Mesenchymal stem cell (in vitro differentiated cells and primary cell): ENCODE results near the gene DSTN.

ENCODE experiments used
- DNase-seq: peaks from one replicate; pipeline ENCODE4 v3.0.0-alpha.2; 2013
- H2AFZ ChIP-seq: one replicate; pipeline ENCODE4 v1.6.1; 2013; ENCODE audit warnings: low read depth, mild to moderate bottlenecking, control low read depth, inconsistent platforms, low read length, moderate library complexity
- H2AK5ac ChIP-seq: 2 replicates; pipeline ENCODE4 v1.6.1; 2013; ENCODE audit warnings: low read length, moderate library complexity, mild to moderate bottlenecking, inconsistent platforms; ENCODE audit not compliant: severe bottlenecking
- H2BK120ac ChIP-seq: one replicate; pipeline ENCODE4 v1.6.1; 2013; ENCODE audit warnings: low read depth, mild to moderate bottlenecking, inconsistent platforms, low read length, moderate library complexity
- H2BK12ac ChIP-seq, 2 experiments: one replicate each; pipeline ENCODE4 v1.6.1; 2013; ENCODE audit warnings: inconsistent platforms in 2 of 2, low read length in 2 of 2, mild to moderate bottlenecking in 2 of 2, moderate library complexity in 2 of 2, control low read depth in 1 of 2
- H2BK15ac ChIP-seq: one replicate; pipeline ENCODE4 v1.6.1; 2013; ENCODE audit warnings: mild to moderate bottlenecking, low read depth, inconsistent platforms; ENCODE audit not compliant: poor library complexity, severe bottlenecking
- H2BK5ac ChIP-seq: 2 replicates; pipeline ENCODE4 v1.6.1; 2013; ENCODE audit warnings: low read depth, mild to moderate bottlenecking, low read length, control low read depth, inconsistent platforms; ENCODE audit not compliant: poor library complexity, severe bottlenecking
- H3K14ac ChIP-seq, 2 experiments: one replicate each; pipeline ENCODE4 v1.6.1; 2013; ENCODE audit warnings: inconsistent platforms in 2 of 2, low read length in 2 of 2, control low read depth in 1 of 2, mild to moderate bottlenecking in 1 of 2, moderate library complexity in 1 of 2
- H3K18ac ChIP-seq, 2 experiments: one replicate each; pipeline ENCODE4 v1.6.1; 2013; ENCODE audit warnings: inconsistent platforms in 2 of 2, low read length in 2 of 2, control low read depth in 1 of 2, low read depth in 1 of 2, mild to moderate bottlenecking in 1 of 2
- H3K23ac ChIP-seq, 2 experiments: one replicate each; pipeline ENCODE4 v1.6.1; 2013; ENCODE audit warnings: inconsistent platforms in 2 of 2, low read length in 2 of 2, mild to moderate bottlenecking in 2 of 2, moderate library complexity in 2 of 2, control low read depth in 1 of 2
- H3K27ac ChIP-seq: 2 replicates; pipeline ENCODE4 v1.5.1; 2013; ENCODE audit warnings: mild to moderate bottlenecking, moderate library complexity, low read length, control low read depth, inconsistent platforms; ENCODE audit not compliant: poor library complexity, severe bottlenecking
- H3K27me3 ChIP-seq, 2 experiments: 2 replicates each; pipeline versions ENCODE4 v1.6.1 to v1.7.0; 2013; ENCODE audit warnings: low read length in 2 of 2, mild to moderate bottlenecking in 2 of 2, moderate library complexity in 2 of 2, control low read depth in 1 of 2, inconsistent platforms in 1 of 2; ENCODE audit not compliant: control insufficient read depth in 1 of 2, insufficient read depth in 1 of 2
- H3K36me3 ChIP-seq, 2 experiments: 2 replicates each; pipeline versions ENCODE4 v1.6.1 to v1.7.0; 2013; ENCODE audit warnings: low read length in 2 of 2, control low read depth in 1 of 2, inconsistent platforms in 1 of 2, low read depth in 1 of 2, mild to moderate bottlenecking in 1 of 2; ENCODE audit not compliant: insufficient read depth in 2 of 2, control insufficient read depth in 1 of 2
- H3K4ac ChIP-seq, 2 experiments: one replicate each; pipeline ENCODE4 v1.6.1; 2013; ENCODE audit warnings: inconsistent platforms in 2 of 2, low read length in 2 of 2, mild to moderate bottlenecking in 2 of 2, moderate library complexity in 2 of 2, control low read depth in 1 of 2, low read depth in 1 of 2
- H3K4me1 ChIP-seq: 2 replicates; pipeline ENCODE4 v1.6.1; 2013; ENCODE audit warnings: low read depth, low read length, control low read depth; ENCODE audit not compliant: control insufficient read depth, insufficient read depth
- H3K4me2 ChIP-seq: 2 replicates; pipeline ENCODE4 v1.6.1; 2013; ENCODE audit warnings: low read length, mild to moderate bottlenecking, inconsistent platforms; ENCODE audit not compliant: poor library complexity, severe bottlenecking
- H3K4me3 ChIP-seq, 2 experiments: 2 replicates each; pipeline versions ENCODE4 v1.5.1 to v1.7.0; 2013; ENCODE audit warnings: low read length in 2 of 2, mild to moderate bottlenecking in 2 of 2, control low read depth in 1 of 2, low read depth in 1 of 2; ENCODE audit not compliant: insufficient read depth in 1 of 2
- H3K79me1 ChIP-seq: replicated peaks from 2 replicates; pipeline ENCODE4 v1.6.1; 2013; ENCODE audit warnings: mild to moderate bottlenecking, control low read depth, low read length, inconsistent platforms; ENCODE audit not compliant: poor library complexity, severe bottlenecking
- H3K9ac ChIP-seq: 2 replicates; pipeline ENCODE4 v1.7.0; 2013; ENCODE audit warnings: mild to moderate bottlenecking, low read length, moderate library complexity
- H3K9me3 ChIP-seq: 2 replicates; pipeline ENCODE4 v1.7.0; 2013; ENCODE audit warnings: mild to moderate bottlenecking, low read length; ENCODE audit not compliant: control insufficient read depth
- H4K8ac ChIP-seq: one replicate; pipeline ENCODE4 v1.6.1; 2013; ENCODE audit warnings: inconsistent platforms, mild to moderate bottlenecking, low read length, moderate library complexity
- H4K91ac ChIP-seq: one replicate; pipeline ENCODE4 v1.6.1; 2013; ENCODE audit warnings: mild to moderate bottlenecking, low read length, inconsistent platforms
- WGBS: methylation state at CpG from one replicate; pipeline ENCODE4 v1.1.7; 2013; ENCODE audit warnings: mixed read lengths; 5-methylcytosine and 5-hydroxymethylcytosine counted together

The DSTN gene

DNA sequence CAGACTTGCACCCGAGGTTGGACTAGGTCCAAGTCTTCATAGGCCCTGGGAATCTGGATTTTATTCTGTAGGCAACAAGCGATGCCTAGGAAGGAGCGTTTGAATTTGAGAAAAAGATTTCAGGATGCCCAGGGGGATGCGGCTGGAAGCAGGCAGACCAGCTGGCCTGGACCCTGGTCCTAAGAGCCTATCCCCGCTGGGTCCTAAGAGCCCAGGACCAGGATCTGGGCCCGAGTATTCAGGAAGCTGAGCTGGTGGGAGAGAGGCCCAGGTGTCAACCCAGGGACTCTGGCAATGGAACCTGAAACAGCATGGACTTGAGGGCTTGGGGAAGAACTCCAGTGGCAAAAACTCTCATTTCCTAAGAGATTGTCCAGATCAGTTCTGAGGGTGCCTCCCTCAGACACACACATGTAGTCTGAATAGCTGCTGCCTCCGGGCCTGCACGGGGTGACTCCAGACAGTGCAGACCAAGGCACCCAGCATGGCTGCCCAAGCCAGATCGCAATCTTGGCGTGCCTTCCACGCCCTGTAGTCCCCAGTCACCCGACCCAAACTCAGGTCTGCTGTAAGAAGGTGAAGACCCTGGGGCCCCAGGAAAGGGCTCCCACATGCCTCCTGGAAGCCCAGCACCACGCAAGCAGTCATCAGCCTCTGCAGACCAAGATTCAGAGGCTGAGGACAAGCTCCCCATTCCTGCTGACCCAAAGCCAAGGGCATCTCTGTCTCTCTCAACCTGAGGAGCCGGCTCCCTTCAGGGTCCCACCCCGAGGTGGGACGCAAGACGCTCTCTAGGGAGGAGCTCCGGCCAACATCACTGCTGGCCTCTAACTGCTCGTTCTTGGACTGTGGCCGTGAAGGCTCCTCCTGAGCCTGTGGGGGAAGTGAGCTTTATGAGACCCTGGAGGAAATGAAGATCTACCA lies 77.8 kb downstream of the DSTN start:
- Histone ChIP-seq H3K4me2 (no peak overlapping the region), H3K4me3 (no peak overlapping the region), H3K18ac (peak overlapping the region in 1 of 2 experiments; percentile 46), H2BK12ac (peak overlapping the region in 1 of 2 experiments; percentile 31), H3K14ac (no peak overlapping the region), H3K9ac (peak overlapping the region; percentile 29), H2AK5ac (no peak overlapping the region), H3K79me1 (peaks cover 15% of the 10 kb centered on the region), H2BK15ac (no peak overlapping the region), H3K4ac (no peak overlapping the region), H2AFZ (no peak overlapping the region), H4K8ac (peak overlapping the region; percentile 43), H4K91ac (no peak overlapping the region), H2BK120ac (no peak overlapping the region), H3K27me3 (no peaks in the 10 kb centered on the region), H2BK5ac (no peak overlapping the region), H3K9me3 (no peaks in the 10 kb centered on the region), H3K23ac (no peak overlapping the region), H3K4me1 (peaks cover 52% of the 10 kb centered on the region), H3K27ac (no peak overlapping the region), H3K36me3 (peaks cover 22 to 65% of the 10 kb centered on the region in 2 experiments)
- 89% methylated on average over 20 of the region's 20 CpGs for WGBS
- DNase-seq, result no peak

DNA sequence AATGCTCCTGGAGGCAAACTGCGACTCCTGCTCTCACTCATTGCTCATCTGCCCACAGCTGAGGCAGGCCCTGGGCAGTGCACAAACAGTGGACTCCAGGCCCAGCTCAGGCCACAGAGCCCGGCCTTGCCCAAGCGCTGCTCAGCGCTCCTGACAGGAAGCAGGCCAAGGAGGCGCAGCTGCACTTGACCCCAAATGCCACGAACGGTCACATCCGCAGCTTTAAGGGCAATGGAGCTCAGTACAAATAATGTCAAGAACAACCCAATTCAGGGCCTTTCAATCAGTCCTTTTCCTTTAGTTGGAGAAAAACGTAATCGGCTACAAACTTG lies 78.4 kb downstream of the DSTN start:
- H2AFZ ChIP-seq, result no peak overlapping the region
- no peak overlapping the region for H3K4ac ChIP-seq
- peaks cover 23 to 65% of the 10 kb centered on the region in 2 experiments for H3K36me3 ChIP-seq
- H3K4me3 ChIP-seq, result no peak overlapping the region
- H2AK5ac ChIP-seq, result no peak overlapping the region
- peaks cover 56% of the 10 kb centered on the region for H3K4me1 ChIP-seq
- peak; percentile 71 for DNase-seq
- H3K14ac ChIP-seq, result no peak overlapping the region
- H3K9ac ChIP-seq, result peak overlapping the region; percentile 29
- peaks cover 13% of the 10 kb centered on the region for H3K79me1 ChIP-seq
- no peak overlapping the region for H3K4me2 ChIP-seq
- no peak overlapping the region for H2BK5ac ChIP-seq
- no peaks in the 10 kb centered on the region for H3K9me3 ChIP-seq
- no peak overlapping the region for H2BK15ac ChIP-seq
- no peak overlapping the region for H2BK120ac ChIP-seq
- H4K8ac ChIP-seq, result peak overlapping the region; percentile 43
- H3K23ac ChIP-seq, result no peak overlapping the region
- H4K91ac ChIP-seq, result no peak overlapping the region
- WGBS, result 17% methylated on average over 8 of the region's 10 CpGs
- H2BK12ac ChIP-seq, result no peak overlapping the region
- peak overlapping the region in 1 of 2 experiments; percentile 46 for H3K18ac ChIP-seq
- H3K27me3 ChIP-seq, result no peaks in the 10 kb centered on the region
- H3K27ac ChIP-seq, result no peak overlapping the region

DNA sequence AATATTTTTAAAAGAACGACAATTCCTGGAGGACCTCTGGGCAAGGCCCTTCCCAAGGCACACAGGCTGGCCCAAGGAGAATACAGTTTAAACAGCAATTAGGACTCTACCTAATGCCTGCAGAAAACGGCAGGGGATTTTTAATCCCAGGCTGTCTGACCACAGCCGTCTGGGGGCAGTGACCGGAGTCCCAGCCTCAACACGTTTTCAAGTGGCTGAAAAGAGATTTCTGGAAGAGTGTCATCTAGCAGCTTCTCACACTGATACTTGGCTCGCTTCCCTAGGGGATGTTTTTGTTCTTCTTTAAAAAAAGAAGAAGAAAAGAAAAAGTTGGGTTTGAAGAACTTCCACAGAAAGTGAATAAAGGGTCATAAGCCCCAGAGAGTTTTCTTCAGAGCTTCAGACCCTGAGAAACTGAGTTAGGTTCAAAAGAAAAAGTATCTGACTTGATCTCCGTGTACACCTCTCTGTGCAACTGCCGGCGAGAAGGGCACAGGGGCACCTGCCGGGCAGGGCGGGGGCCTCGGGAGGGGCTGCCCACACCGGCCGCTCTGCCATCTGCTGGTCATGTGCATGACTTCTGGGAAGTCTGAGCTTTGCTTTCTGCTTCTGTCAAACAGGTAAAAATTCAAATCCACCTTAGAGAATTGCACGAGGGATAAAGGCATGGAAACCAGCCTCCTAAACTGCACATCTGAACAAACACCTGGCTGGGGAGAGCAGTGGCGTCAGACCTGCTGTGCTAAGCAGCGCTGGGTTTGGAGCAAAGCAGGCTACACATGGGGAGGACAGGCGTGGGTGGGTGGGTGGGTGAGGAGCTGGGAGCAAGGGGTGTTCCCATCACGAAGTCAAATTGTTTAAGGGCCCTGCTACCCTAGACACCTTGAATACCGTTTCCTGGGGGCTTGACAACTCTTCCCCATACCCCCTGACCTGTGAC lies 79.2 kb downstream of the DSTN start:
- Histone ChIP-seq H3K23ac (no peak overlapping the region), H2AK5ac (no peak overlapping the region), H4K91ac (no peak overlapping the region), H3K27me3 (no peaks in the 10 kb centered on the region), H3K9me3 (no peaks in the 10 kb centered on the region), H3K18ac (peak overlapping the region in 1 of 2 experiments; percentile 52), H3K14ac (no peak overlapping the region), H2AFZ (no peak overlapping the region), H2BK120ac (no peak overlapping the region), H2BK15ac (no peak overlapping the region), H3K9ac (peak overlapping the region; percentile 29), H4K8ac (no peak overlapping the region), H3K27ac (no peak overlapping the region), H3K4me2 (no peak overlapping the region), H3K4me3 (no peak overlapping the region), H2BK12ac (no peak overlapping the region), H2BK5ac (no peak overlapping the region), H3K36me3 (peaks cover 28 to 67% of the 10 kb centered on the region in 2 experiments), H3K4ac (no peak overlapping the region), H3K4me1 (peaks cover 49% of the 10 kb centered on the region), H3K79me1 (peaks cover 13% of the 10 kb centered on the region)
- WGBS, result 67% methylated on average over 17 of the region's 20 CpGs
- peak; percentile 57 for DNase-seq
